Esophagus muscularis mucosa (tissue), 3 donors: Measurements from ENCODE around the gene CTRB1.

Experiments used
- CTCF ChIP-seq, 3 experiments: fragments of 200-600 bp in 2 of 3; fragments of 450-650 bp in 1 of 3; sonication (generic) in 2 of 3; IDR thresholded peaks; one replicate each; pipeline ENCODE4 v1.5.1; 2017 to 2019; ENCODE audit warnings: antibody characterized with exemption in 3 of 3, mild to moderate bottlenecking in 2 of 3, moderate library complexity in 1 of 3
- EP300 ChIP-seq: sonication (generic); formaldehyde crosslinking; IDR thresholded peaks from one replicate; pipeline ENCODE4 v1.6.1; 2017; ENCODE audit warnings: antibody characterized with exemption

- TF ChIP-seq CTCF (IDR thresholded peaks at IDR 0.05), result no peak
- TF ChIP-seq EP300, result no peak
These were observed 35.6 kb downstream of the CTRB1 start for GRCh38 chr16:75254359-75254837.
